ENCODE results near the gene ZAP70.

The ZAP70 gene

GRCh38 chr2:97718051-97718882 lies 4.9 kb downstream of the ZAP70 start:
- peak; percentile 58 for DNase-seq

- peak in 1 of 2 experiments; percentile 24 for DNase-seq
Measured at GRCh38 chr2:97718942-97719341, 5.6 kb downstream of the ZAP70 start.

GRCh38 chr2:97719362-97720155 lies 6.2 kb downstream of the ZAP70 start:
- no peak for DNase-seq

- no peak for DNase-seq
Measured at GRCh38 chr2:97720746-97721145, 7.4 kb downstream of the ZAP70 start.

GRCh38 chr2:97722227-97722626 lies 8.9 kb downstream of the ZAP70 start:
- DNase-seq: no peak

- no peak for DNase-seq
Measured at GRCh38 chr2:97723156-97724072, 10.0 kb downstream of the ZAP70 start.

GRCh38 chr2:97724073-97724410 lies 10.7 kb downstream of the ZAP70 start:
- no peak for DNase-seq

- DNase-seq: no peak
Measured at GRCh38 chr2:97724501-97724900, 11.1 kb downstream of the ZAP70 start.

GRCh38 chr2:97724946-97725688 lies 11.7 kb downstream of the ZAP70 start:
- no peak for DNase-seq

GRCh38 chr2:97726261-97727064 lies 13.1 kb downstream of the ZAP70 start:
- DNase-seq: no peak

GRCh38 chr2:97727296-97727695 lies 13.9 kb downstream of the ZAP70 start:
- no peak for DNase-seq

GRCh38 chr2:97728091-97728731 lies 14.8 kb downstream of the ZAP70 start:
- DNase-seq: no peak

- DNase-seq: no peak
Measured at GRCh38 chr2:97730245-97730644, 16.9 kb downstream of the ZAP70 start.

GRCh38 chr2:97731274-97732020 lies 18.1 kb downstream of the ZAP70 start:
- DNase-seq: no peak

GRCh38 chr2:97732436-97733340 lies 19.3 kb downstream of the ZAP70 start:
- no peak for DNase-seq

GRCh38 chr2:97733341-97734035 lies 20.1 kb downstream of the ZAP70 start:
- no peak for DNase-seq

GRCh38 chr2:97734061-97735051 lies 21.0 kb downstream of the ZAP70 start:
- no peak for DNase-seq

All from activated CD4-positive, alpha-beta T cell treated with anti-CD3 and anti-CD28 coated beads, Interleukin-2, amount 50 U/mL, for 4 hours (primary cell).